GM18502 (cell line): ENCODE data around the gene KDM4B.
A peak's percentile ranks its signal among the peaks of the same experiment; 100 is the strongest.

ENCODE experiments used
- ATAC-seq: cut with Tn5 transposase; IDR thresholded peaks from one replicate; pipeline ENCODE4 v1.9.1; 2021; ENCODE audit warnings: mild to moderate bottlenecking; ENCODE audit not compliant: unreplicated experiment, poor library complexity

Gene KDM4B

GRCh38 chr19:5130371-5131030, 161.6 kb downstream of the KDM4B start:
- ATAC-seq: peak; percentile 45

GRCh38 chr19:5131031-5131505, 162.2 kb downstream of the KDM4B start:
- ATAC-seq: peak; percentile 38

- no peak for ATAC-seq
These were observed 162.7 kb downstream of the KDM4B start for GRCh38 chr19:5131506-5132205.

GRCh38 chr19:5132206-5132560, 163.3 kb downstream of the KDM4B start:
- no peak for ATAC-seq

- no peak for ATAC-seq
These were observed 164.1 kb downstream of the KDM4B start for GRCh38 chr19:5132698-5133651.

- no peak for ATAC-seq
These were observed 165.2 kb downstream of the KDM4B start for GRCh38 chr19:5133986-5134595.

- ATAC-seq: no peak
These were observed 165.8 kb downstream of the KDM4B start for GRCh38 chr19:5134691-5135090.

GRCh38 chr19:5136073-5136855, 167.4 kb downstream of the KDM4B start:
- no peak for ATAC-seq

GRCh38 chr19:5137114-5137513, 168.2 kb downstream of the KDM4B start:
- ATAC-seq: no peak

GRCh38 chr19:5137571-5138124, 168.7 kb downstream of the KDM4B start:
- ATAC-seq: no peak

- ATAC-seq: peak; percentile 51
These were observed 170.0 kb downstream of the KDM4B start for GRCh38 chr19:5138606-5139582.

GRCh38 chr19:5139583-5140325, 170.8 kb downstream of the KDM4B start:
- ATAC-seq: no peak

GRCh38 chr19:5141129-5141849, 172.4 kb downstream of the KDM4B start:
- ATAC-seq: no peak

- ATAC-seq: no peak
These were observed 173.2 kb downstream of the KDM4B start for GRCh38 chr19:5141850-5142724.

GRCh38 chr19:5142725-5143097, 173.8 kb downstream of the KDM4B start:
- ATAC-seq: no peak
